ENCODE results near the gene CCDC90B.
"Not testable (repeated sequence)": the region's sequence is repeated elsewhere in the genome, so short reads cannot be mapped to it uniquely, and the experiment has no call there.

Gene CCDC90B, protein sequence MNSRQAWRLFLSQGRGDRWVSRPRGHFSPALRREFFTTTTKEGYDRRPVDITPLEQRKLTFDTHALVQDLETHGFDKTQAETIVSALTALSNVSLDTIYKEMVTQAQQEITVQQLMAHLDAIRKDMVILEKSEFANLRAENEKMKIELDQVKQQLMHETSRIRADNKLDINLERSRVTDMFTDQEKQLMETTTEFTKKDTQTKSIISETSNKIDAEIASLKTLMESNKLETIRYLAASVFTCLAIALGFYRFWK

DNA sequence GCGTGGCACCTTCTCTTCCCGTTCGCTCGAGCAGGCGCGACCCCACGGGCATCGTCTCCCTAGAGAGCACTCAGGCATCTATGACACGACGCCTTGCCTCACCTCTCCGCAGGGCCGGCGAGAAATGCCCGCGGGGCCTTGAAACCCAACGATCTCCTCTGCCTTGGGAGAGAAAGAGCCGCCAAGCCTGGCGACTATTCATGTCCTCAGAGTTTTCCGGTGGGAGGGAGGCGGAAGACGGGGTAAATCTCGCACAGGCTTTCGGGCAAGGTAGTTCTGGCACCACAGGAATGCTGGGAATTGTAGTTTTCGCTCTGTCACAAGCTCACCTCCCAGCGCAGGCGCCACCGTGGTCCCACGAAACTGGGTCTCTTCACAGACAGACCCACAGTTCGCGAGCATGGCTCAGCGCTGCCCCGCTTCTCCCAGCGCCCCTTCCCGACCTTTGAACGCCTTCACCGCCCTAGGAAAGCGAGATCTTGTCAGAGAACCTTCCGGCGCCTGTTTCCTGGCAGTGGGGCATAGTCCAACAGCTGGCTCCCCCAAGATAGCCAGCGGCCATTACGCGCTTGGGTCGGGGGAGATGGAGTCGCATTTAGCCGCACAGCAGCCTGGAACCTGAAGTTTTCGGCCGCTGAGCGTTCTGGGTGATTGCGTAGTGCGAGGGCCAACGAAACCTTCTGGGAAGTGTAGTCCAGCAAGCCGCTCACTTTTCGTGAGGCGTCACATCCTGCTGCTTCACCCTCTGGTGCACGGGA is at the start of gene CCDC90B:
TSS of gene CCDC90B (minus strand) at position 597 of the 758 bp plus-strand sequence. CDS start at position 202, 395 bp downstream.
- in situ Hi-C loops (cut with MboI; ENCODE audit: low sequenced_read_pairs): no loop called here

DNA sequence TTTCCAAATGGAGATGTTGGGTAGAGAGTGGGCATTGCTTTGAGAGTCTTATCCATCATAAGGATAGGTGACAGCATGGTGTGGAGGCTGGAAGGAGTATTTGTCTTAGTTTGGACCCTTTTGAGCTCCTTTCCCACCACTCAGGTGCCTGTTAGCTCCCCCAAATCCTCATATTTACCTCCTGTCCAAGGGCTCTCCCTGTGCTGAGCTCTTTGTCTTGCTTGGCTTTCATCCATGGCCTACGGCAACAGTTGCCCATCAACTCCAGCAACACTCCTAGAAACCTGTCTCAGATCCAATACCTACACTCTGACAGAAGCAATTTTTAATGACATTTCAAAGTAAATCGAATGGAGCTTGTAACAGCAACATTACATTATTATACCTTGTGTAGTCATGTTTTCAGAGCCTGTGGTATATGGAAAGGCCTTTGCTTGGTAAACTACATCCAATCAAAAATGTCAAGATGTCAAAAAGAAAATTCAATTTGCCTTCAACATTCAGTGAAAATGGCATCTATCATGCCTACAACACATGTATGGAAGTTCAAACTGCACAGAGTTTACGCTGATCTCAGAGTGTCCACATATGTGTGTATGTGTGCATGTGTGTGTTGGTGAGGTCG is 49.4 kb upstream of the CCDC90B start:
- in situ Hi-C loops (cut with MboI; ENCODE audit: low sequenced_read_pairs): no loop called here

DNA sequence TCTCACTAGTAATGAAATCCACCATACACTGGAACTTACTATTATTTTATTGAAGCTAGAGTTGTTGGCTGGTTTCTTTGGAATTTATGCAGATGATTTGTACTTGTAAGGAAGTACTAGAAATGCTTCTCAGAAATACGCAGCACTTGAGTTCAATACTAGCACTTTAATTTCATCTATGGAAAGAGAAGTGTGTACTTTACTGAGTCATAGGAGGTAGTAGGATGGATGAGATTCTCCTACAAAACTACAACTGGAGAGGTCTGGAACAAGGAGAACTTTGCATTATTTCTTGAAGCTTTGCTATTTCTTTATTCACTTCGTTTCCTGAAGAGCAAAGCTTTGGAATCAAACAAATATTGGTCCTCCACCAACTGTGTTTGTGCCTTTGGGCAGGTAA is 44.1 kb upstream of the CCDC90B start:
- in situ Hi-C loops (cut with MboI; ENCODE audit: low sequenced_read_pairs): no loop called here

DNA sequence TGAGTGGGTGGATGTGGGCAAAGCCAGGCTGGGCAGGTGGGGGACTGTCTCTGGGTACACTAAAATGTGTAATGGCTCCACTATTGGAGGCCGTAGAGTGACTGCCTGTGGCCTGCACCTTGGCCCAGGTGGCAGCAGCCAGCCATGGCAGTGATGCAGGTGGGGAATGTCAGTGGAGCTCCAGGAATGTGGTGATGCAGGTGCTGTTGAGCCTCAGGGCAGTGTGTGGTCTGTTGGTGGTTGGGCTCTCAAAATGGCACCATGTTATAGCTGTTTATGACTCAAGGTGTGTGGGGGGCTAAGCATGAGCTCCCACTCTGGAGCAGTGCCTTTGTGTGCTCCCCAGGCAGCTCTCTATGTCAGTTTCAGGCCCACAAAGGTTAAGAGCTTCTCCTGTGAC is 40.2 kb upstream of the CCDC90B start:
- in situ Hi-C loops (cut with MboI; ENCODE audit: low sequenced_read_pairs): no loop called here

DNA sequence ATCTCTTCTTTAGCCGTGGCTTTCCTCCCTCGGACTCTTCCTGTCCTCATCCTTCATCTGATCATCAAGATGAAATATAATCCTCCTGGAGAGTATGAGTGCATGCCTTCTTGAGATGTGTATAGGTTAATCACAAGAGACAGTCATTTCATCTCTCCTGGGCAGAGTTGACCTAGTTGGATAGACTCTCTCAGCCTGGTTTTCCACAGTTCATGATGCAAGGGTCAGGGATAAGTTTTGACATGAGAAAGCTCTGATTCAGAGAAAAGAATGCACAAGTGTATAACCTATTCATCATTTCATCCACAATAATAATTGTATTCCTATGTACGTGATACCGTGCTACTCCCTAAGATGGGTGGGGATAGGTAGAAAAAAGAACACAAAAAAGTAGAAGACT is 33.2 kb upstream of the CCDC90B start:
- in situ Hi-C loops (cut with MboI; ENCODE audit: low sequenced_read_pairs): no loop called here

DNA sequence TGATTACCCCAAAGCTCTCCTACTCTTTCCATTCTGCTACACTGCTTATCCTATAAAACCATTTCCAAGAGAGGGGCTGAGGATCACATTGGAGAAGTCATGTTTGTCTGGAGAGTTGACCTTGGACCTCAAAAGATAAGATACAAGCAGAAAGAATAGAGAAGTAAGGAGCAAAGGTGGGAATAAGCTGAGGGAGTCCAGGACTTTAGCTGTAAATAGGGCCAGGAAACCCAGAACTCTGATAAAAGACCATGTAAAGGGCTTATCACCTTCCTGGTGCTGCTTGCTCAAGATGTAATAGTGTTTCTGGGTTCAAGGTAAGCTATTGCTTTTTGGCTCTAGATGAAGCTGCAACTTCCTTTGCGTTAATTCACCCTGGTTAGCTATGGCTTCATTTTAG is 32.8 kb upstream of the CCDC90B start:
- in situ Hi-C loops (cut with MboI; ENCODE audit: low sequenced_read_pairs): no loop called here

DNA sequence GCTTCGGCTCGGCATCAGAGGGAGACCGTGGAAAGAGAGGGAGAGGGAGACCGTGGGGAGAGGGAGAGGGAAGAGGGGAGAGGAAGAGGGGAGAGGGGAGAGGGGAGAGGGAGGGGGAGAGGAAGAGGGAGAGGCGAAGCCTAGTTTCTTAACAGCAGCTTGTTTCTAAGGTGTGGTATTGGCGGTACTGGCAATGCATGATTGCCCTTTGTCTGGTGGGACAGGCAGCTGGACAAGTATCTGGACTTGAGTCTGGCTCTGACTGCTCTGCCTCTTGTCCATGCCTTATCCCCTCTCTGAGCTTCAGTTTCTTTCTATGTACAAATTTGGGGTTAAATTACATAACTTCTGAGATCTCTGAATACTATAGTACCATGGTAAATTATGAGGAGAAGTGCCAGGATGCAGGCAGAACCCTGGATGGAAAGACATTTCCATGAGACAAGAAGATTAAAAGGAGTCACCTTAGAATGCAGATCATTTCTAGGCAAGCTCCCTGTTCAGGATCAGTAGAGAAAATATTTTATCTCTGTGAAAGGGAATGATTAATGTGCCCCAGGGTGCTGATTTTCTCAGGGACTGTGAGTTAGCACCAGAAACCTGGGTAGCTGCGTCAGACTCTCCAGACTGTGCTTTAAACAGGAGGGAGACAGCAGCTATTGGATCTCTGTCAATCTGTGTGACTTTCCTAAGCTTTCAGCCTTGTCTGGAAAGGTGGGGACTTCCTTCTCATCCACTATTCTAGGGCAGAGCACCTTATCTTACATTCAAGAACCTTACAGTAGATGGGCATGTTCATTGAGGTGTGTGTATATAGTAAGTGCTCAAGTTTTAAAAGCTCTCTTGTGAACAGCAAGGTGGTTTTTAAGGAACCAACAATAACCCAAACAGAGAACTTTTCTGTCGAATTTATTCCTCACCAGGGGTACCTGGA is 31.9 kb upstream of the CCDC90B start:
- in situ Hi-C loops (cut with MboI; ENCODE audit: low sequenced_read_pairs): no loop called here

DNA sequence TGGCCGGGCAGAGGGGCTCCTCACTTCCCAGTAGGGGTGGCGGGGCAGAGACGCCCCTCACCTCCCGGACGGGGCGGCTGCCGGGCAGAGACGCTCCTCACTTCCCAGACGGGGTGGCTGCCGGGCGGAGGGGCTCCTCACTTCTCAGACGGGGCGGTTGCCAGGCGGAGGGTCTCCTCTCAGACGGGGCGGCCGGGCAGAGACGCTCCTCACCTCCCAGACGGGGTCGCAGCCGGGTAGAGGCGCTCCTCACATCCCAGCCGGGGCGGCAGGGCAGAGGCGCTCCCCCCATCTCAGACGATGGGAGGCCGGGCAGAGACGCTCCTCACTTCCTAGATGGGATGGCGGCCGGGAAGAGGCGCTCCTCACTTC is 30.7 kb upstream of the CCDC90B start:
- in situ Hi-C loops (cut with MboI; ENCODE audit: low sequenced_read_pairs): not testable (repeated sequence)

DNA sequence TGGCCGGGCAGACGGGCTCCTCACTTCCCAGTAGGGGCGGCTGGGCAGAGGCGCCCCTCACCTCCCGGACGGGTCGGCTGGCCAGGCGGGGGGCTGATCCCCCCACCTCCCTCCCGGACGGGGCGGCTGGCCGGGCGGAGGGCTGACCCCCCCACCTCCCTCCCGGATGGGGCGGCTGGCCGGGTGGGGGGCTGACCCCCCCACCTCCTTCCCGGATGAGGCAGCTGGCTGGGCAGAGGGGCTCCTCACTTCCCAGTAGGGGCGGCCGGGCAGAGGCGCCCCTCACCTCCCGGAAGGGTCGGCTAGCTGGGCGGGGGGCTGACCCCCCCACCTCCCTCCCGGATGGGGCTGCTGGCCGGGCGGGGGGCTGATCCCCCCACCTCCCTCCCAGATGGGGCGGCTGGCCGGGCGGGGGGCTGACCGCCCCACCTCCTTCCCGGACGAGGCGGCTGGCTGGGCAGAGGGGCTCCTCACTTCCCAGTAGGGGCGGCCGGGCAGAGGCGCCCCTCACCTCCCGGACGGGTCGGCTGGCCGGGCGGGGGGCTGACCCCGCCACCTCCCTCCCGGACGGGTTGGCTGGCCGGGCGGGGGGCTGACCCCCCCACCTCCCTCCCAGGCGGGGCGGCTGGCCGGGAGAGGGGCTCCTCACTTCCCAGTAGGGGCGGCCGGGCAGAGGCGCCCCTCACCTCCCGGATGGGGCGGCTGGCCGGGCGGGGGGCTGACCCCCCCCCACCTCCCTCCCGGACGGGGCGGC is 30.2 kb upstream of the CCDC90B start:
- in situ Hi-C loops (cut with MboI; ENCODE audit: low sequenced_read_pairs): not testable (repeated sequence)

DNA sequence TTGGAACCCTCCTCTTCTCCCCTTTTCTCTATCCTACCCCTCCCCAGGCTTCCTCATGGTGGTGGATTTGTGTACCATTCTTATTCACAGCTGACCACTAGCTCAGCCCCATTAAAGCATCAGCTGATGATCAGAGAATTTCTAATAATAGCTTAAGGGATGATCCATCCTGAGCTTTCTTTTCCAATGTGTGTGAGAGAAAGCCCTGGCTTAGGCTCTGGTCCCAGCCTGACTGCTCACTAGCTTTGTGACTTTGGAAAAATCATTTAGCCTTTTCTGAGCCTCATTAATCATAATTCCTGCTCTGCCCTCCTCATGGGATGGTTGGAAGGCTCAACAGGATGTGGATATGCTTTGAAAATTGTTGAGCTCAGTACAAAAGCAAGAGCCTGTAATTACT is 26.3 kb upstream of the CCDC90B start:
- in situ Hi-C loops (cut with MboI; ENCODE audit: low sequenced_read_pairs): no loop called here

DNA sequence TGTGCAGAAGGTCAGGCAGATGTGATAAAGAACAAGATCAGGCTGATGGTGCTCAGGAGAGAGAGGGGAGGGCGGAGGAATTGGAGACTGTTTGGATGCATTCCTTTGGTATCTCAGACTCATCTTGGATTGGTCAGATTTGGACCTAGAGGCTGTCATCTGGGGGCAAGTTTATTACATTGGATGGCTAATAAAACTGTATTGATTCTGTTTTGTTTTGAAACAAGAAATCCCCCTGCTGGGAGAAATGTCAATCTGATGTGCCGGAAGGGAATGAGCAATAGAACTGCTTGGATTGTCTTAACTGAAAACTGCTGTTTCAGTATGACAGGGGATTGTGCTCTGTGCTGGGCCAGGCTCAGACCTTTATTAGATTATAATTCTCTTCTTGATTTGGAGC is 25.5 kb upstream of the CCDC90B start:
- in situ Hi-C loops (cut with MboI; ENCODE audit: low sequenced_read_pairs): no loop called here

DNA sequence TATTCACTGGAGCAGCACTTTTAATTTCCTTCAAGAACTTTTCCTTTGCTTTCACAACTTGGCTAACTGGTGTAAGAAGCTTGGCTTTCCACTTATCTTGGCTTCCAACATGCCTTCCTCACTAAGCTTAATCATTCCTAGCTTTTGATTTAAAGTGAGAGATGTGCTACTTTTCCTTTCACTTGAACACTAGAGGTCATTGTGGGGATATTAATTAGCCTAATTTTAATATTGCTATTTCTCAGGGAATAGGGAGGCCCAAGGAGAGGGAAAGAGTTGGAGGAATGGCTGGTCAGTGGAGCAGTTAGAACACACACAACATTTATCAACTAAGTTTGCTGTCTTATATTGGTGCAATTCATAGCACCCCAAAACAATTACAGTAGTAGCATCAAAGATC is 24.6 kb upstream of the CCDC90B start:
- in situ Hi-C loops (cut with MboI; ENCODE audit: low sequenced_read_pairs): no loop called here

DNA sequence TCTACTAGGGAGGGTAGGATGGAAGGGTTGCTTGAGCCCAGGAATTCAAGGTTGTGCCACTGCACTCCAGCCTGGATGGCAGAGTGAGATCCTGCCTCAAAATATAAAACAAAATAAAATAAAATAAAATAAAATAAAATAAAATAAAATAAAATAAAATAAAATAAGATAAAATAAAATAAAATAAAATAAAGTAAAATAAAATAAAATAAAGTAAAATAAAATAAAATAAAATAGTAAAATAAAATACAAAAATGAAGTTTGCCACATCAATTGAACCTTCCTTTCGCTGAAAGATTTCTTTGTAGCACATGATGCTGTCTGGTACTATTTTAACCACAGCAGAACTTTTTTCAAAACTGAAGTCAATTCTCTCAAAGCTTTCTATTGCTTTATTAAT is 22.4 kb upstream of the CCDC90B start:
- in situ Hi-C loops (cut with MboI; ENCODE audit: low sequenced_read_pairs): not testable (repeated sequence)

DNA sequence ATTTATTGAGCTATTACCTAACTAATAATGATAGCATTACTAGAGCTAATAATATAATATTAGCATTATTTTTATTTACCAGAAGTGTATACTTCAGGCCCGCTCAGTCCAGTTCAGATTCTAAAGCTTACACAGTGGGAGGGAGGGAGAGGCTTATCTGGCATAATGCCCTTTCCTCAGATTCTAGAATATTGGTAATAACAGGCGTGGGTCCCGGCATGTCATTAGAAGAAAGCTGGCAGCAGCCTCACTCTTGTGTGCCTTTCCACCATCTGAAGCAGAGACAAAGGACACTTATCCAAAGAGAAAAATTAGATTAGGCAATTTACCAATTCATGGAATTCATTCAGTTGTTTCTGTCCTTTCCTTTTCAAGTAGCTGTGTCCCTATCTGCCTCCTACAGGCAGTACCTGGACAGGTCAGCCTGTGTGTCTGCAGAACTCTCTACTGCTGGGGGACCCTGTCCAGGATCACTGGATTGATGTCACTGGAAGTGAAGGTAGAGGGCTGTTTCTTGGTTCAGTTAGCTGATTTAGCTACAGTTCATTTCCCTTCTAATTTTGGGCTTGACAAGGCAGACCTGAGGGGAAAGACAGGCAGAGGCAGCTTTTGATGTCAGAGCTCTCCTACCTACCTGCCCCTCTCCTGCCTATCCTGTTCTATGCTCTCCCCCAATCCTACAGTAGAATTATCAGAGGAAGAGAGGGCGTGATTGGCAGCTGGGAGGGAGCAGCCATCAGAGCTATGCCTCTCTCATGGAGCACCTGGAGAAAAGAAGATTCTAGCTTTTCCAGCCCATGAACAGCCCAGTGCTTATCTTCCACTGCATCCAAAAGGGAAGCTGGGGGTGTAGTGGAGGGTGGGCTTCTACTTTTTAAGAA is 20.3 kb upstream of the CCDC90B start:
- in situ Hi-C loops (cut with MboI; ENCODE audit: low sequenced_read_pairs): no loop called here

DNA sequence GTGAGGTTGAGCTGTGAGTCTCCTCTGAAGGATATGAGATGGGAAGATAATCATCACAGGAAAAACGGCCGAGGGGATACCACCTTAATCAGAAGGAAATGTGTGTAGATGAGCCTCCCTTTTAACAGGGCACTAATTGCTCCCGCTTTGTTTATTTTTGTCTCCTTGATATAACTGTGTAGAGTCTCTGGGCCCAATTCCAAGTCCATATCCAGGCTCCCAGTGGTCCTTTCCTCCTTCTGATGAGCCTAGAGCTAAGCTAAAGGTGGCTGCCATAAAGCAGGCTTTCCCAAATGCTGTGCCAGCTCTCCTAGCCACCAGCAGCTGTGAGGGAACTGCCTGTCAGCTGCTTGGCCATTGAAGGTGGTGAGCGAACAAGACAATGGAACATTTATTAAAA is 17.1 kb upstream of the CCDC90B start:
- in situ Hi-C loops (cut with MboI; ENCODE audit: low sequenced_read_pairs): no loop called here

DNA sequence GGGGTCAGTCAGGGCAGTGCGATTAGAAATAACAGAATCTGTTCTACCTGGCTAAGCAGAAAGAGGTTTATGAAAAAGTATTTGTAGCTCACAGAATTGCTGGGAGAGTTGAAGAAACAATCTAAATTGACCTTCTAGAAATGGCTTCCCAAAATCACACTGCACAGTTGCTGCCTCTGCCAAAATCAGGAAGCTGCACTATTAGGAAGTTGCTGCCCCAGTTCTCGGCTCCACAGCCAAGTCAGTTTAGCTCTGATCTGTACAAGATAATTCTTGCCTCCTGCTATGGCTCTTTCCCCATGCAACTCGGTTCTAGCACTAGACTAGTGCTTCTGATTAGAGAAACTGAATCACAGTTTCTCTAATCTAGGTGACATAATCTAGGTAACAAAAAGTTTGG is 16.0 kb upstream of the CCDC90B start:
- in situ Hi-C loops (cut with MboI; ENCODE audit: low sequenced_read_pairs): no loop called here

DNA sequence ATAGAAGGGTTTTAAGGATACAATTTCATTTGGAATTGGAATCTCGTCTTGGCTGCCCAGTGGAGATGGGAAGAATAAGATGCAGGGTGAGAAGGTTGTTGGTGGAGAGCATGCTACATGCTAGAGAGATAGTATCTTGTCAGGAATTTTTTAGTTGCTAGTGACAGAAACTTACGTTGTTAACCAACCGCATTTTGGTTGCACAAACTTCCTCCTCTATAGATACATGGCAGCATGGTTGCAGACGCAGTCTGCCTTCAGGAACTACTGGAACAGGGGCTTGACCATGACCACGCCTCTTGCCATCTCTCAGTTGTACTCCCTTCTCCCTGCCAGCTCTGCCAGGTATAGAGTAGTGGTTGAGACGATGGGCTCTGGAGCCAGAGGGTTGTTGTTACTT is 13.5 kb upstream of the CCDC90B start:
- in situ Hi-C loops (cut with MboI; ENCODE audit: low sequenced_read_pairs): no loop called here

DNA sequence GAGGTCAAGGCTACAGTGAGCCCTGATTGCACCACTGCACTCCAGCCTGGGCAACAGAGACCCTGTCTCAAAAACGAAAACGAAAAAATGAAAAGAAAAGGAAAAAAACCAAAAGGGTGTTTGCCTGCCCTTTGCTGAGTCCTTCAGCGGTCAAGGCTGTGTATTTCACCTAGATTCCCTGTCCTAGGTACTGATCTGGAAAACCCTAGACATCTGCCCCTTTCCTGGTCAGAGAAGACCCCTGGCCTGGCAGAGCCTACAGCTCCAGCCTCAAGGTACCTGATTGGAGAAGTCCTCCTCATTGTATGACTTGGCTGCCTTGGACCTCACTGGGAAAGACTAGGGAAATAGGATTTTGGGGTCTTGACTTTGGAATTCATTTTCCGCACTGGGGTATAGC is 8.0 kb upstream of the CCDC90B start:
- in situ Hi-C loops (cut with MboI; ENCODE audit: low sequenced_read_pairs): no loop called here

DNA sequence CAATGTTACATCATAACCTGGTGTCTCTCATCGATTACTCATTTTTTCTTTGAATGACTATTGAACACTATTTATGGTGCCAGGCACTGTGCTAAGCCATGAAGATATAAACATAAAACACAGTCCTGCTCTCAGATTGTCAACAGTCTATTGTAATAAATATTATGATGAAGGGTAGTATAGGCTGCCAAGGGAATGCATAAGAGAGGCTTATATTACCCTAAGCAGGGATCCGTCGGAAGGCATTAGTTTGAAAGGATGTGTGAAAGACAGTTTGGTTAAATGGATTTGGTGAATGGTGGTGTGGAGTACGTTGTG is 7.2 kb upstream of the CCDC90B start:
- in situ Hi-C loops (cut with MboI; ENCODE audit: low sequenced_read_pairs): no loop called here
